Activated CD4-positive, alpha-beta memory T cell treated with anti-CD3 and anti-CD28 coated beads for 36 hours (primary cell): Measurements from ENCODE around the gene TFPI. TPM values are rescaled to one million over a fixed set of nuclear protein-coding genes. Genes with fewer than 3 reads are reported as not detected.

Source experiments
- CTCF ChIA-PET: fragments of 350-600 bp; sonication (Branson Sonifier 250); formaldehyde crosslinking; loops from one replicate; lab custom pipeline; 2021; ENCODE audit warnings: antibody characterized with exemption, inconsistent platforms; lab: Charles Lee
- POLR2A ChIA-PET: fragments of 350-600 bp; sonication (Branson Sonifier 250); formaldehyde crosslinking; loops from one replicate; lab custom pipeline; 2021; ENCODE audit warnings: antibody characterized with exemption; lab: Charles Lee
- DNase-seq: peaks from one replicate; pipeline ENCODE4 v3.0.0-alpha.2; 2020
- H3K27ac Mint-ChIP-seq: one replicate; pipeline ENCODE4 v1.8.0; 2021; ENCODE audit warnings: mixed read lengths
- H3K27me3 Mint-ChIP-seq: one replicate; pipeline ENCODE4 v1.8.0; 2021; ENCODE audit warnings: mixed read lengths
- H3K36me3 Mint-ChIP-seq: one replicate; pipeline ENCODE4 v1.8.0; 2021; ENCODE audit warnings: mixed read lengths
- H3K4me1 Mint-ChIP-seq: one replicate; pipeline ENCODE4 v1.8.0; 2021; ENCODE audit warnings: low read depth, mixed read lengths
- H3K4me3 Mint-ChIP-seq: one replicate; pipeline ENCODE4 v1.8.0; 2021; ENCODE audit warnings: mild to moderate bottlenecking, mixed read lengths
- H3K9me3 Mint-ChIP-seq: one replicate; pipeline ENCODE4 v1.8.0; 2021; ENCODE audit warnings: mixed read lengths
- intact Hi-C: fragments of 100-400 bp; cut with micrococcal nuclease; formaldehyde crosslinking; loops from one replicate; pipeline ENCODE4 v1.15.1; 2023
- total RNA-seq, 2 experiments: library from RNA; stranded (reverse); gene quantifications; one replicate each; pipeline ENCODE4 v1.2.3, GENCODE V29; 2021

Gene TFPI
- total RNA-seq, 2 experiments from 2014 or later: not detected

DNA sequence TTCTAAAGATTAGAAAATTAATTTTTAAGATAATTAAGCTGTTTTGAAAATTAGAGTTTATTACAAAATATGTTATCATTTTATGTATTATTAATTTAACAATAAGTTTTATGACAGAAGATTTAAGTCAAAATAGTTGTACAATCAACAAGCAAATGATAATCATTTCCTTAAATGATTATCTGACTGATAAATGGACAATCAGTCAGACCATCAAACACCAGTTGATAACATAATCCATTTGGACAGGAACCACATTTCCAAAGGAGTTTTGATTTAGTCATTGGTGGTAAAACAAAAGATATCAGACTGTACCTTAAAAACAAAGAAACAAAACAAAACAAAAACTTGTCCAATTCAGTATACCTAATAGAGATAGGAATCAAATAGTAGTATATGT is 1.9 kb downstream of the TFPI start:
- no peak overlapping the region for H3K4me3 Mint-ChIP-seq
- CTCF ChIA-PET: no interaction called here

DNA sequence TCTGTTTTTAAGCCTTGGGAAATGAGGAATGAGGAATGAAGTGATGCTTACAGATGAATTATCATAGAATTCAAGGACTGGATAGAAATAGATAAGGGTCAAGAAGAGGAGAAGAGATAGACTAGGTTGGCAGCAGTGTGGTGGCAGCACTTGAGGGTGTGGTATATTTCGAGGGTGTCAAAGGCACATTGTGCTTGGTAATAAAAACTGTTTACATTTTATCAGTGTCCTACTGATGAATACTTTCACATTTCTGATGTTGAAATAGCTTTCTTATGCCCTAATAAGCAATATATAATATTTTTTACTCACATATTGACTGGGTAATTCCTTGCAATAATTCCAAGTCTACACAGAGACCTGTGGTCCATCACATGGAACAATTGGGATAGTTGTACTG is 3.4 kb downstream of the TFPI start:
- H3K27me3 Mint-ChIP-seq: peaks cover 9% of the 10 kb centered on the region
- no peak overlapping the region for H3K4me3 Mint-ChIP-seq
- no peak overlapping the region for H3K27ac Mint-ChIP-seq
- intact Hi-C loops: no loop called here
- no peaks in the 10 kb centered on the region for H3K36me3 Mint-ChIP-seq
- ChIA-PET POLR2A (no interaction called here), CTCF (no interaction called here)
- peaks cover 6% of the 10 kb centered on the region for H3K4me1 Mint-ChIP-seq
- H3K9me3 Mint-ChIP-seq: peaks cover 2% of the 10 kb centered on the region
- DNase-seq: no peak

More for the DNA sequence above, 1.9 kb downstream of the TFPI start:
- H3K27ac Mint-ChIP-seq: no peak overlapping the region
- H3K4me1 Mint-ChIP-seq: peaks cover 6% of the 10 kb centered on the region
- H3K9me3 Mint-ChIP-seq: peaks cover 2% of the 10 kb centered on the region
- intact Hi-C loops: no loop called here
- POLR2A ChIA-PET: no interaction called here
- no peak for DNase-seq
- H3K36me3 Mint-ChIP-seq: no peaks in the 10 kb centered on the region
- peaks cover 9% of the 10 kb centered on the region for H3K27me3 Mint-ChIP-seq

DNA sequence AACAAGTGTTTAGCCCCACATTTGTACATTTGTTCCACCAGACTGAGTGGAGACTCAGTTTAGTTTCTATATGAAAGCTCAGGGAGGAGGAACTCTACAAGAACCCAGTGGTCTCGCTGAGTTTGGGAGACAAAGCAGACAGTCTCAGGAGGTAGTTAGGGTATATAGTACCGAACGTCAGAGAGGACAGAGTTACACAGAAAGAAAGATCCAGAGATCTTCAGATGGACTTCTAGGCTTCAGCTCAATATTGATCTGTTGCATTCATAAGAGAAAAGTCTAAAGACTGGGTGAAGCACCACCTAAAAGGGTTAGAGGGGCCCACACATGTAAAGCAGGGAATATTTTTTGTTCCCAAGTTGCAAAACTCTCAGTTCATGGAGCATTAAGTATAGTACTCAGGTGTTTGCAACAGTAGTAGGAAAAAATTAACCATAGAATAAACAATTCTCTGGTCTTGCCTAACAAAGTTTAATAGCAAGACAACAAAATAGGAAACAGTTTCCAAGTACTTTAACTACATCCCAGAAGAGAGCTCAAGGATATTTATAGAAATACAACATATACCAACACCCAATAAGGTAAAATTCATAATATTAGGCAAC is 4.2 kb downstream of the TFPI start:
- no peak for DNase-seq
- ChIA-PET CTCF (interaction anchor here (1.6 kb wide), 1 partner anchor 32 kb away, joined by 3 read pairs; no protein-coding TSS in a partner anchor), POLR2A (no interaction called here)
- Mint-ChIP-seq H3K27ac (no peak overlapping the region), H3K9me3 (no peaks in the 10 kb centered on the region), H3K4me3 (no peak overlapping the region), H3K27me3 (peaks cover 7% of the 10 kb centered on the region), H3K36me3 (no peaks in the 10 kb centered on the region), H3K4me1 (peaks cover 6% of the 10 kb centered on the region)
- intact Hi-C loops: no loop called here

DNA sequence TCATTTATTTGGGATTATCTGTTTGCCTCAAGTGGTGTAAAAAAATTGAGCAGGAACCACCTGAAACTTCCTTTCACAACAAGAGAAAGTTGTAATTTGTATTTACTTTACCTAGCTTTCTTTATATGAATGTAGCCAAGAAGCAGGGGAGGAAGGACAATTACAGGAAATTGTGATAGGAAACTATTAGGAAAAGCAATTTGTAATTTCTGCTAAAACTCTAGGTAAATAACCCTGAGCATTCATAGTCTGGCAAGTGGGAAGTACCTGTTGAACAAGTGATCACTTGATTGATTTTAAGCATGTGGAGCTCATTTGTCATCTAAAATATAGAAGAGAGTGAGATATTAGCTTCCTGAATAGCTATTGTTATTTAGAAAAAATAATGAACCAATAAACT is 5.0 kb downstream of the TFPI start:
- Mint-ChIP-seq H3K27ac (no peak overlapping the region), H3K36me3 (no peaks in the 10 kb centered on the region), H3K27me3 (peaks cover 5% of the 10 kb centered on the region), H3K4me3 (no peak overlapping the region), H3K9me3 (no peaks in the 10 kb centered on the region), H3K4me1 (peaks cover 3% of the 10 kb centered on the region)
- ChIA-PET POLR2A (no interaction called here), CTCF (interaction anchor here (0.6 to 1.6 kb wide), 2 partner anchors 15 to 32 kb away, joined by 3 read pairs; no protein-coding TSS in a partner anchor)
- intact Hi-C loops: no loop called here
- DNase-seq: no peak

DNA sequence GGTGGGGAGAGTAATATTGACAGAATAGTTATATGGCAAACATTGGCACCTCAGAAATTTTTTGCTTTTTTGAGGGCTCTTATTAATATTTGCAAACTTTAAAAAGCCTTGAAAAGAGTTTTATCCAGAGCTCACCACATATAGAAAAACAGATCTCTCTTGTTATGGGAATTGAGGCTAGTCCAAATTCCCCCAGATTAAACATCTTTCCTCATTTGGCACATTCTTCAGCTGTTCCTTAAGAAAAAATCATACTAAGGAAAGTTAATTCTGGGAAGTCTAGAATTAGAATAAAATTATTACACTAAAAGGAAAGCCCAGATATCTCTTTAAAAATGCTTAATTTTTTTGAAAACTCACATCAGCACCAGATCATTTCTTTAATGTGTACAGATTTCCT is 5.6 kb downstream of the TFPI start:
- ChIA-PET POLR2A (no interaction called here), CTCF (interaction anchor here (0.6 to 1.6 kb wide), 2 partner anchors 14 to 33 kb away, joined by 3 read pairs; no protein-coding TSS in a partner anchor)
- H3K4me1 Mint-ChIP-seq: no peaks in the 10 kb centered on the region
- intact Hi-C loops: no loop called here
- no peaks in the 10 kb centered on the region for H3K27me3 Mint-ChIP-seq
- no peak for DNase-seq
- no peaks in the 10 kb centered on the region for H3K36me3 Mint-ChIP-seq
- H3K27ac Mint-ChIP-seq: no peak overlapping the region
- no peak overlapping the region for H3K4me3 Mint-ChIP-seq
- no peaks in the 10 kb centered on the region for H3K9me3 Mint-ChIP-seq

DNA sequence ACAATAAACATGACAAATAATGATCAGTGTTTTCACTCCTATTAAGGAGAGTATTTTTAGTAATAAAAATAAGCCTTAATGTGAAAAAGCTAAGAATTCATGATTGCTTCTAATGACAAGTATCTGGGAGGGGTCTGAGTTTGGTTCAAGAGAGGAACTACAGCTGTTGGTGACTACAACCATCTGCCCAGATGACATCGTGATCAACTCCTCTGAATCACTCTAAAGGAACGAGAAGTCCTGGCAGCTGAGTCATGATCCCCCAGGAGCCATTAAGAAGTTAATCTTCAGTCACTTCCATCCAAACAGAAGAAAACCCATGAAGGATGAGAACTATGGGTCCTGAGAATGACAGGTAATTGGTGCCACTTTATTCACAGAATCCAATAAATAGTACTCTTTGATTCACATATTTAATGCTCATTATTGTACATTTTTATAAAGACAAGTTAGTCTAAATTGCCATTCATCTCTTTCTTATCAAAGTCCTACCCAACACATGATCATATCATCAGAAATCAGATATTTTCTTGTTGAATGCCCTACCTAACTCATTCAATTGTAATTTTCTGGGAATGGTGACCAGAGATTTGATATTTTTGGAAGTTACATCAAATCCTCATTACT is 6.8 kb downstream of the TFPI start:
- DNase-seq: no peak
- no peaks in the 10 kb centered on the region for H3K4me1 Mint-ChIP-seq
- no peaks in the 10 kb centered on the region for H3K27me3 Mint-ChIP-seq
- intact Hi-C loops: no loop called here
- no peaks in the 10 kb centered on the region for H3K36me3 Mint-ChIP-seq
- ChIA-PET POLR2A (no interaction called here), CTCF (no interaction called here)
- H3K9me3 Mint-ChIP-seq: no peaks in the 10 kb centered on the region
- H3K4me3 Mint-ChIP-seq: no peak overlapping the region
- no peak overlapping the region for H3K27ac Mint-ChIP-seq

DNA sequence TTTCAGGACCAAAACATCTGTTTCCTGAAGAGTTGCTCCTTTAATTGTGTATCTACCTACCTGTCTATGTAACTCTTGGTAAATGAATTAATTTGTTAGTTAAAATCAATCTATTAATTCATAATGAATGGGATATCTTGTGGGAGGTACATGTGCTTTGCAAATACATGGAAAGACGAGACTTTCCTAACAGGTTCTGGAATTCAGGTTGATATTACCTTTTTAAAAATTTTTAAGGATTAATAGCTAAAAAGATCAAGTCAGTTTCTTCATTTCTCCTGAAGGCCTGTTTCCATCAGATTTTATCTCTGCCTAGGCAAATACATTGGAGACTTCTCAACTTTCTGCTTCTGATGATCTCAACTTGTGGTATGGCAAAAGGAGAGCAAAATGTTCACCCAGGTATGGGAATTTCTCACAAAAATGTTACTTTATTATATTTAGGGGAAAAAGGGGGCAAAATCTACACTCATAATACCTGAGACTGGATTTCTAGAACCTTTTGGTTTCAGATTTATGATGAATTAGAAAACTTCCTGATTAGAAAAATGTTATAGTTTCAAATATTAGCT is 7.4 kb downstream of the TFPI start:
- Mint-ChIP-seq H3K4me1 (no peaks in the 10 kb centered on the region), H3K27ac (no peak overlapping the region), H3K27me3 (no peaks in the 10 kb centered on the region), H3K4me3 (no peak overlapping the region), H3K36me3 (no peaks in the 10 kb centered on the region), H3K9me3 (no peaks in the 10 kb centered on the region)
- ChIA-PET CTCF (no interaction called here), POLR2A (no interaction called here)
- intact Hi-C loops: no loop called here
- no peak for DNase-seq

DNA sequence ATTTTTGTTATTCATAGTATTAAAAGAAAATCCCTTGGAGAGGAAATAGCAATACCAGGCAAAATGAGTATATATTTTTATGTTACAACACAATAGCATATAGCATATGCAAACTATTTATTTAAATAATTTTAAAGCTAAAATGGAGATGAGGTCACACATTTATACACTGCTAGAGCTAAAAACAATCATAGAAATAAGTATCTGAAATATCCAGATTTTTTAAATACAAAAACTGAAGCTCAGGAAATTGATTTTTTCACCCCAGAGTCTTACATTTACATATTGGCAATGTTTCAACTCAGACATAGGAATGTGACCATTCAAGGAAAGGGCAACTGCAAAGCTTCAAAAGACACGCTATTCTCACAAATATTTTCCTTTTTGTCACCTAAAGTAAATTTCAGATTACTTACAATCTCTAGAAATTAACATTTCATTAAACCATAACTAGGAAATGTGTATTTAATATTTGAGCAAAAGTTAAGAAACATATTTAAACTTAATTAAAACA is 8.9 kb downstream of the TFPI start:
- CTCF ChIA-PET: no interaction called here
- Mint-ChIP-seq H3K36me3 (no peaks in the 10 kb centered on the region), H3K27ac (no peak overlapping the region), H3K4me1 (no peaks in the 10 kb centered on the region), H3K9me3 (no peaks in the 10 kb centered on the region), H3K4me3 (no peak overlapping the region), H3K27me3 (no peaks in the 10 kb centered on the region)
- no peak for DNase-seq
- intact Hi-C loops: no loop called here
- POLR2A ChIA-PET: no interaction called here

DNA sequence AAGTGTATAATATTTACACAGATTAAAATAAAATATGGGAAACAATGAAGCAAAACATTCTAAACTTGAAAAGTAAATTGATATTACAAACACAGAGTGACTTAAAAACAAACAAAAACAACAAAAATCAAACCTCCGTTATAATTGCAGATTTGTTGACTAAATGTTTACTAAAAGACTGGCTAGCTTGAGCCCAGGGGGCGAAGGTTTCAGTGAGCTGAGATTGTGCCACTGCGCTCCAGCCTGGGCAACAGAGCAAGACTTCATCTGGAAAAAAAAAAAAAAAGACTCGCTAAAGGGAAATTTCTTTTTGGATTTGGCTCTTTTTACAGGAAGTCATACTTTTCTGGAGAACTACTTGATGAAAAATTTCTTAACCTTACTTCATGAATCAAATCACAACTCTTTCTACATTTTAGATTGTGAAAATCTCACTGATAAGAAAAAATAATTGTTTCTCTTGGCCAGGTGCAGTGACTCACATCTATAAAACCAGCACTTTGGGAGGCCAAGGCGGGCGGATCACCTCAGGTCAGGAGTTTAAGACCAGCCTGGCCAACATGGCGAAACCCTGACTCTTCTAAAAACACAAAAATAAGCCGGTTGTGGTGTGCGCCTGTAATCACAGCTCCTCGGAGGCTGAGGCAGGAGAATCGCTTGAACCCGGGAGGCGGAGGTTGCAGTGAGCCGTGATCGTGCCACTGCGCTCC is 9.7 kb downstream of the TFPI start:
- intact Hi-C loops: no loop called here
- Mint-ChIP-seq H3K9me3 (no peaks in the 10 kb centered on the region), H3K27me3 (no peaks in the 10 kb centered on the region), H3K4me3 (no peak overlapping the region), H3K36me3 (no peaks in the 10 kb centered on the region), H3K4me1 (no peaks in the 10 kb centered on the region), H3K27ac (no peak overlapping the region)
- ChIA-PET POLR2A (interaction anchor here (0.6 kb wide), 1 partner anchor 18 kb away, joined by 3 read pairs; no protein-coding TSS in a partner anchor), CTCF (no interaction called here)
- no peak for DNase-seq

DNA sequence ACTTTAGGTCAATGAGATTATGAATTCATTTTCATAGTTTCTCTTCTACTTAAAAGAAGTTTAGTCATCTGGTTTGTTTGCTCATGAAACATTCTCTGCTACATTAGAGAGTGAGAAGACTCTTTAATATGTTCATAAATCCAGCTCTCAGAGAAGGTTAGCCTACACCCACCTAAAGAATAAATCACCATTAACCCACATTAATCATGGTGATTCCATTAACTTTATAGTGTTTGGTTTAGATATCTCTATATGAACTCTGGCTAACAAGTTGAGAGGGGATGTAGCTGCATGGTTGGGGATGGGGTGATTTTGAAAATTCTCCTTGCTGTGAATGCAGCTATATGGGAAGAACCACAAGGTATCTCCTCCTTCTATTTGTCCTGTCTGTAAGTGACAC is 10.7 kb downstream of the TFPI start:
- H3K36me3 Mint-ChIP-seq: no peaks in the 10 kb centered on the region
- H3K27ac Mint-ChIP-seq: no peak overlapping the region
- ChIA-PET POLR2A (no interaction called here), CTCF (no interaction called here)
- no peaks in the 10 kb centered on the region for H3K27me3 Mint-ChIP-seq
- no peak overlapping the region for H3K4me3 Mint-ChIP-seq
- no peaks in the 10 kb centered on the region for H3K4me1 Mint-ChIP-seq
- intact Hi-C loops: no loop called here
- no peak for DNase-seq
- no peaks in the 10 kb centered on the region for H3K9me3 Mint-ChIP-seq

DNA sequence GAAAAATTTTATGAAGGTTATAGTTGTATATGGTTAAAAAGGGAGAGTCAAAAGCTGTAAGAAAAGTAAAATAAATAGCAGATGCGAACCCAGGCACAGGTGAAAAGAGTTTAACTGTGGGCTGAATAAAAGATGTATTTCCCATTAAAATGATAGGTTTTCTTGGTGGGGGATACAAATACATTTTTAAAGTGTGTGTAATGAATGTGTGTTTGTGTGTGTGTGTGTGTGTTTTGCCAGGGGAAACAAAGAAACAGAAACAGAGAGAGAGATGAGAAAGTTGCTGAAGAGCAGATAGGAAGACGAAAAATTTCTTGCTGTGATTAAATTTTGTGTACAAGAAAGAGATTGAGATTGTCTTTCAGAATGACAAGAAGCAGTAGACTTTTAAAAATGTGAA is 12.1 kb downstream of the TFPI start:
- no peaks in the 10 kb centered on the region for H3K36me3 Mint-ChIP-seq
- no peak for DNase-seq
- ChIA-PET POLR2A (no interaction called here), CTCF (no interaction called here)
- H3K27ac Mint-ChIP-seq: no peak overlapping the region
- intact Hi-C loops: no loop called here
- H3K4me1 Mint-ChIP-seq: no peaks in the 10 kb centered on the region
- no peak overlapping the region for H3K4me3 Mint-ChIP-seq
- no peaks in the 10 kb centered on the region for H3K27me3 Mint-ChIP-seq
- H3K9me3 Mint-ChIP-seq: peaks cover 2% of the 10 kb centered on the region
